Right forelimb (tissue), 1 donor: ENCODE results near the gene CISTR.
A peak's percentile ranks its signal among the peaks of the same experiment; 100 is the strongest.
"Not testable (repeated sequence)": the region's sequence is repeated elsewhere in the genome, so short reads cannot be mapped to it uniquely, and the experiment has no call there.

Source experiments
- DNase-seq: peaks from one replicate; pipeline ENCODE4 v3.0.0-alpha.2; 2018

The CISTR gene

DNA sequence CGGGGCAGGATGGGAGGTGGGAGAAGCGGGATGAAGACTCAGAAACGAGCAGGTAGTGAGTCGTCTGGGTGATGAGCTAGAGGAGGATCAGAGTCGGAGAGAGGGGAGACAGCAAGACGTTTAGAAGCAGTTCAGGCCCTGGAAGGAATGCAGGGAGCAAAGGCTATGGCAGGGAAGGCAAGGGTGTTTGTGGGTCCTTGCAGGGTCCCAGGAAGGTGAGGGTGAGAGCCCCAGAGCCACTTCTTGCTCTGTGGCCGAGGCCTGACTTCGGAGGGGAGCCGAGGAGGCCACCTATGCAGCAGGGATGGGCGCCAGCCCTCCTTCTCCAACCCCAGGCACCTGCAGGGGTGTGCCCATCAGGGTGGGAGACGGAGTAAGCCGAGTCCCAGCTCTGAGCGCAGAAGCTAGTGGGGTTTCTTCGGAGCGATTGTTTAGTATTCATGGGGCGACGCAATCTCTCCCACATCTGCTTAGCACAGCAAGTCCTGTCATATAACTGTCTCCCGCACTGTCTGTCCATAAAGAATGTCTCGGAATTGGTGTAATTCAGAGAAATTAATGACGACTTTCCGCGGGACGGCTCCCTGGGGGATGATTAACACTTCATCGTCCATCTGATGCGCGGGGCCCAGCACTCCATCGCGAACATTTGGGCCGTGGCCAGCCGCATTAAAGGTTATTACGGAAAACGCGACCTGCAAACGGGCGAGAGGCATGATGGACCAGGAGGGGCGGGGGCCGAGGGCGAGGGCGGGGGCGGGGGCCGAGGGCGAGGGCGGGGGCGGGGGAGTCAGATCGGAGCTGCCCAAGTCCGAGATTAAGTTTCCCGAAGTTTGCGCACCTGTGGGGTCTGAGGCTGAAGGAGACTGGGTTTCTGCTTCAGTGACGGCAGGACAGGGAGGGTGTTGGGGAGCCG, 12.3 kb downstream of the CISTR start:
- no peak for DNase-seq

DNA sequence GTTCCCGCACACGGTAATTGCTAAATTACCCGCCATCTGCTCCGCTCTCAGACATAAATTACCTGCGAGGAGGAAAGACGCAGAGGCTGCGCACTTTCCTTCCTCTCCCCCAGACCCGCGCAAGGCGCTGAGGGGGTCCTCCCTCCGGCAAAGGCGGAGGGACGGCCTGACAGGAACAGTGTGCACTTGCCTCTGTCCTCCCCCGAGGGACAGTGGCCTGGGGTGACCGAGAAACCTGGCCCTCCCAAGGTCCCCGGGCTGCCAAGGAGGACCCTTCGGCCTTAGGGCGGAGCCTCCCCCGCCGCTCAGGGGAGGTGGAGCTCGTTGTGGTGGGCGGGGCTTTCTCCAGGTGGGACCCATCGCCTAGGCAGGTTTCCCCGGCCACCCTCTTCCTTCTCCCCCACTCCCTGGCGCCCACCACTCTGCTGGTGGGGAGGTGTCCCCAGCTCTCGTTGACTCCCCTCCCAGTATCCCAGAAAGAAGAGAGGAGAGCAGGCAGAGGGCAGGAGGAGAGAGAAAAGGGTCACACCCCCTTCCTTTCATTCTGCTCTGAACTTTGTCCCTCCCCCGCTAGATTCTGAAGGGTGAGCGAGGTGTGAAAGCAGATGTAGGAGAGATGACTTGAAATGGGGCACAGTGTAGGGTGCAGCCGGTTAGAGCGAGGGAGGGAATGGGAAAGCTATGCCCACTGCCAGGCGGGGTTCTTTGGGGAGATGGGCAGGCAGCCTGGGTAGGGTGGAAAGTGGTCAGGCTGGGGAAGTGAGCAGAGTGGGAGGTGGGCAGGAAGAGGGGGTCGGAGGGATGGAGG, 13.2 kb downstream of the CISTR start:
- DNase-seq = no peak

- DNase-seq = no peak
Observed at GRCh38 chr12:53737951-53738405, 13.8 kb downstream of the CISTR start.

DNA sequence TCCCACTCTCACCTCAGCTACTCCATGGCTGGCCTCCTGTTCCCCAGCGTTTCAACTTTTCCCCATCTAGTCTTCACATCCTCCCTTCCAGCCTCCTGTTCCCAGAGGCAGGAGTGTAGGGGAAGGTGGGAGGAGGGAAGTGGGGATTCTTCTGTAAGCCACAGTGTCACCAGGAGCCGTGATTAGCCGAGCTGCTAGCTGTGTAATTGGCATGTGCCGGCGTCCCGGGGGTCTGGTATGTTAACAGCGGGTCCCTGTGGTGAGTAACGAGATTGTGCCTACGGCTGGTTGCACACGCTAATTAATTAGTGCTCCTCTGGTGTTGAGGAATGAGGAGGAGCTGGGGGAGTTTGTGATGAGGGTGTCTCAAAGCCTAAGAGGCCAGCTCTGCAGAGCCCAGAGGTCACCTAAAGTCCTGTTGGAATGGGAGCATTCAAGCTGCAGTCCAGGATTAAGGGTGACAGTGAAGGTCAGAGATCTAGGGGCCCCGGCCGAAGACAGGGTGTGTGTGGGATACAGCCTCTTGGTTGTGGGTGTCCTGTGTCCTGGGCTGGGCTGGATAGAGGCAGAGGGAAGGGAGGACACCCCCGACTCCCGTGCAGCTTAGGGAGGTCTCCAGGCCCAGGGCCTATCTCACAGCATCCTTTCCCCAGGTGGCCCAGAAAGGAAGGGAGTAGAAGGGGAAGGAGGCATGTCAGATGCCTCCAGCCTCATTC, 14.5 kb downstream of the CISTR start:
- no peak for DNase-seq

DNA sequence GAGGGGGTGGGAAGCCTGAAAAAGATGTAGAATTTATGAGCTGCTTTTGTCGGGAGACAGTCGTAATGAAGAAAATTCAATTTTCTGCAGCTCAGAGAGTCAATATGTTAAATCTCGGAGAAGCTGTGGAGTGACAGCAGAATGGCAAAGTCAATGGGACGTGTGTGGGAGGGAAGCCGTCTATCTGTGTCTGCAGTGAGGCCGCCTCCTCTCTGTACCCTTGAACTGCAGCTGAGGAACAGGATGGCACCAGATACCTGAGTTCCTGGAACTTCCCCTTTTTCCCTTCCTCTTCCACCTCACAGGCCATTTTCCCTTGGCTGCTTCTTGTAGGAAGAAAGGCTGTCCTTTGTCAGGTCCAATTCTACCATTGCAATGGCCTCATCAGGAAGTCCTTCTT, 15.2 kb downstream of the CISTR start:
- no peak for DNase-seq

GRCh38 chr12:53735556-53735955, 16.2 kb downstream of the CISTR start:
- no peak for DNase-seq

- no peak for DNase-seq
Observed at GRCh38 chr12:53734425-53734824, 17.4 kb downstream of the CISTR start.

DNA sequence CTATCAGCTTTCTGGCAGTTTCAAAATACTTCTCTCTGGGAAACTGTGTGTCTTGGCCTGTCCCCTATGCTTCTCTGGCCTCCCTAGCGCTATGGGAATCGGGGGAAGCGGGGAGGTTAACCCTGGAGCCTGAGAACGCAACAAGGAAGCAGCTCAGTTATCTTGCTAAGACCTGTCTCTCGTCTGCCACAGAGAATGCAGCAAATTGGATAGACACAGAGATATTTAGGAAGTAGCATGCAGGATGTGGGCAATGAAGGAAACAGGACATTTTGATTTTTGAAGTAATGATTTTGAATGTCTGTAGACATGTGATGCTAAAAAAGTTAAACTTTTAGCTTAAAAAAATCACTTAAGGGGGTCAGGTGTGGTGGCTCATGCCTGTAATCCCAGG, 18.0 kb downstream of the CISTR start:
- no peak for DNase-seq

- DNase-seq = no peak
Observed at GRCh38 chr12:53733051-53733806, 18.6 kb downstream of the CISTR start.

GRCh38 chr12:53729644-53730043, 22.1 kb downstream of the CISTR start:
- no peak for DNase-seq

- no peak for DNase-seq
Observed at GRCh38 chr12:53728206-53728605, 23.6 kb downstream of the CISTR start.

DNA sequence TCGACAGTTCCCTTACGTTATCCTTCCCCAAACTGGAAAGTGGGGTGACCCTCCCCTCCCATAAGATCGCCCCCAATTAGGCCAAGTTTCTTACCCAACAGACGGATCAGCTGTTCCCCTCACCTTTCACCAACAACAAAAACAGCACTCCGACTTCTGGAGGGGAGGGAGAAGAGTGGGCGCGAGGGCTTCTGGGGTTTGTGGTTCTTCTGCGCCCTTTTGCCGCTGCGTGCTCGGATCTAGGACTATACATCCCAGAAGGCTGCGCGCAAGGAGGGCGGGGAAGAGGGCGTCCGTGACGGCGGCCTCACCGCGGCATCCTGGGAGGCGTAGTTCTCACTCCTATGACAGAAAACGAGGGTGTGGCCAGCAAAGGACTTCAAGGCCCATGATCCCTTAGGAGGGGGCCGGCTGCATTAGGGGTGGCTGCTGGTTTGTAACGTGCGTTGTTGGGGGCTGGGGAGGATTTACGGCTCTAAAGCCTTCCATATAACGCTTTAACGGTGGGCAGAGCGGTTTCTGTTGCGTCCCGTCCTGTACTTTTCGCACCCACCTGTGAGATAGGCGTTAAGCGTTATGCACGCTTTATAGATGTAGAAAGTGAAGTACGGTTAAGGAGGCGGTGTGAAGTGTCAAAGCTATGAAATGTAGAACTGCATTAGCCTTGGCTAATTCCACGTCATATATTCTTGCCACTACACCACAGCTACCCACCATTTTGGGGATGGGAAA, 24.3 kb downstream of the CISTR start, which contains the start of gene CALCOCO1:
TSS of gene CALCOCO1 (minus strand) at position 143 of the 732 bp plus-strand sequence. CDS start 2,210 bp downstream, outside the sequence.
- DNase-seq = peak; percentile 98

DNA sequence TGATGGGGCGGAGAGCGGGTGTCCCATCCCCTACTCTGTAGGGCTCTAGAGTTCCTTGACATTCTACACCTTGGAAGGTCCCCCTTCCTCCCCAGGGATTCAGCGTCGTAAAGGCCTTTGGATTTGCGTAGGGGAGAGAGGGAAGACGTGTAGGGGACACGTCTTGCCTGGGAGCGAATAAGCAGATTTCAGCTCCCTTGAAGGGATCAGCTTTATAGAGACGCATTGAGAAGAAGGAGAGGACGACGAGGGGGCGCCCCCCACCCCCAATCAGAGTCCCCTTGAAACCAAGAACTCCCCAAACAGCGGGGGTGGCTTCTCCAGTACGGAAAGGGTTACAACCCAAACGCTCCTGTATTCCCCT, 24.9 kb downstream of the CISTR start:
- no peak for DNase-seq

GRCh38 chr12:53726341-53726740, 25.4 kb downstream of the CISTR start:
- no peak for DNase-seq

DNA sequence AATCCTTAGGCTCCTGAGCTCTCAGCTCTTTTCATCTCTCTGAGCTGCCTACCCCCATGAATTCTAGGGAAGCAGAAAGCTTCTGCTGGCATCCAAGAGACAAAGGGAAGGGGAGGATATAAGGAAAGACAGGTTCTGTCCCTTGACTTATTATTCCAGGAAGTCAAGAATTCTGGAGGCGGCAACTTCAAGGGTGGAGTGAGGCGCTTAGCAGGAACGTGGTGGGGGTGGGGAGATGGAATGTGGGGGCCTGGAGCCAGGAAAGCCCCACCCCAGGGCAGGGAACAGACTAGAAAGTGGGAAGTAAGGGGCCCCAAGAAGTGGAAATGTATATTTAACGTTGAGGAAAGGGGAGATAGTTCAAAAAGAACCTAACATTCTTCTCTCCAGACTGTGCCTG, 26.0 kb downstream of the CISTR start:
- no peak for DNase-seq

DNA sequence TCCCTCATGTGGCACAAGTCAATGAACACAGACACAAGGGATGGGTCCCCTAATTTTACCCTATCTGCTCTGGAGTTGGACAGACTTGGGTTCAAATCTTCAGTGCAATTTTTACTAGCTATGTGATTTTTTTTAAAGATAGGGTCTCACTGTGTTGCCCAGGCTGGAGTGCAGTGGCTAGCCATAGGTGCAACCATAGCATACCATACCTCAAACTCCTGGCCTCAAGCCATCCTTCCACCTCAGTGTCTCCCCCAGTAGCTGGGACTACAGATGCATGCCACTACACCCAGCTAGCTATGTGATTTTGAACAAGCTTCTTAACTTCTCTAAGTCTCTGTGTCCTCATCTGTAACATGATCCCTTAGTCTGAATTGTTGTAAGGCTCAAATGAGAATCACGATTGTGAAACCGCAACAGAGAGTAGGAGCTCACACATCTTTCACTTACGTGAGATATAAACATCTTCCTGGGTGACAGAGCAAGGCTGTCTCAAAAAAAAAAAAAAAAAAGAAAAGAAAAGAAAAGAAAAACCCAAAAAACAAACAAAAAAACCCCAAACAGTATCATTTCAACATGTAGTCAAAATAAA, 29.2 kb downstream of the CISTR start:
- DNase-seq = no peak

- DNase-seq = no peak
Observed at GRCh38 chr12:53720946-53721345, 30.8 kb downstream of the CISTR start.

DNA sequence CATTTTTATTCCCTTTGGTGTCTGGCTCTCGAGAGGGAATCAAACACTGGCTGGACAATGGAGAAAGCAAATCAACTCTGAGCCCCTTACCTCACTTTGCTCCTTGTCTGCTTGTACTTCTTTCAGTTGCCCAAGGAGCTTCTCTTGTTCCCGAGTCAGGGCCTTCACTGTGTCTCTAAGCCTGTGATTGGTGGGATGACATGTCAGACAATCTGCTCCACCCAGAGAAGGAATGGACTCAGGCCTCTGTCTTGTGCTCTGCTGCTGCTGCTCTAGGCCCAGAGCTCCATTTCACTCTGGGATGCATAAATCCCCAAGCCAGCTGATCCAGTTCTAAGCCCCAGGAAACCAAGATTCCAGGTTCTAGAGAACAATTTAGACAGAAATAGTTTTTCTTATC, 32.1 kb downstream of the CISTR start:
- no peak for DNase-seq

- DNase-seq = not testable (repeated sequence)
Observed at GRCh38 chr12:53718567-53718966, 33.2 kb downstream of the CISTR start.

GRCh38 chr12:53717319-53717718, 34.5 kb downstream of the CISTR start:
- no peak for DNase-seq

DNA sequence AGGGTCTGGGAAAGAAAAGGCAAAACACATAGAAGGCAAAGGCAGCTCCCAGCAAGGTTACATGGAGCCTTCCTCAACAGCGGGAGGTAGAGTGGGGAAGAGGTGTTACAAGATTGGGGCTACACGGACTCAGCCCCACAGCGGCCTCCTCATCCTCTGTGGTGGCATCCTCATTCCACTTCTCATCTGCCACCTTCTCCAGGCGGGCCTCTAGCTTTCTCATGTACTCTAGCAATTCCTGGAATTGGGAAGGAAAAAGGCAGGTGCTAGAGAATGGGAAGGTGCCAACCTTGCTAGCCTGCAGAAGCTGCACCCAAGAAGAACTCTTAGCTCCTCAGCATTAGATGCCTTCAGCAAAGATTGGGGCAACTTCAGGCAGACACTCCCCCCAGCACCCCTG, 37.8 kb downstream of the CISTR start:
- DNase-seq = peak; percentile 11
